PC-3 (cell line): ENCODE data around the gene B4GALNT1. TPM values are rescaled to one million over a fixed set of nuclear protein-coding genes. Genes with fewer than 3 reads are reported as not detected.
A peak's percentile ranks its signal among the peaks of the same experiment; 100 is the strongest.

Source experiments
- ATAC-seq: fragments of 200-7000 bp; cut with Tn5 transposase; 2 replicates; pipeline ENCODE4 v1.9.1; 2020; ENCODE audit warnings: mild to moderate bottlenecking, moderate library complexity
- BruUV-seq: library from RNA; stranded (reverse); fragments of 400-500 nt; replicated peaks from 2 replicates; lab custom pipeline; 2021; lab: Mats Ljungman, UMichigan
- CTCF ChIA-PET: fragments of 300-600 bp; sonication (Branson Sonifier 250); formaldehyde crosslinking; loops from one replicate; lab custom pipeline; 2022; ENCODE audit warnings: antibody characterized with exemption; lab: Charles Lee
- POLR2A ChIA-PET: fragments of 300-600 bp; sonication (Branson Sonifier 250); formaldehyde crosslinking; loops from one replicate; lab custom pipeline; 2022; ENCODE audit warnings: antibody characterized with exemption; ENCODE audit not compliant: unreplicated experiment; lab: Charles Lee
- DNase-seq: peaks from one replicate; pipeline ENCODE4 v3.0.0-alpha.2; 2015
- H2AFZ ChIP-seq: fragments of 300-600 bp; sonication (generic); 2 replicates; pipeline ENCODE4 v1.6.0; 2016; ENCODE audit warnings: antibody characterized with exemption, low read length
- H3F3A ChIP-seq: fragments of 300-600 bp; sonication (generic); one replicate; pipeline ENCODE4 v1.6.0; 2017; ENCODE audit warnings: antibody characterized with exemption, low read length, control low read depth, mild to moderate bottlenecking; ENCODE audit not compliant: unreplicated experiment
- H3K27ac ChIP-seq: fragments of 300-600 bp; sonication (generic); 2 replicates; pipeline ENCODE4 v1.5.1; 2016; ENCODE audit warnings: mild to moderate bottlenecking, low read length
- H3K27me3 ChIP-seq: fragments of 300-600 bp; sonication (generic); 2 replicates; pipeline ENCODE4 v1.6.1; 2016; ENCODE audit warnings: low read length, mixed read lengths
- H3K36me3 ChIP-seq: fragments of 300-600 bp; sonication (generic); 2 replicates; pipeline ENCODE4 v1.6.1; 2016; ENCODE audit warnings: low read depth, mixed run types, low read length, mixed read lengths
- H3K4me1 ChIP-seq: fragments of 300-600 bp; sonication (generic); 2 replicates; pipeline ENCODE4 v1.5.1; 2016; ENCODE audit warnings: low read length; ENCODE audit not compliant: insufficient read depth
- H3K4me2 ChIP-seq: fragments of 300-600 bp; sonication (generic); 2 replicates; pipeline ENCODE4 v1.6.0; 2016; ENCODE audit warnings: low read length
- H3K4me3 ChIP-seq: fragments of 300-600 bp; sonication (generic); 2 replicates; pipeline ENCODE4 v1.5.1; 2016; ENCODE audit warnings: mild to moderate bottlenecking, low read length, mixed read lengths
- H3K79me2 ChIP-seq: fragments of 300-600 bp; sonication (generic); 2 replicates; pipeline ENCODE4 v1.6.1; 2017; ENCODE audit warnings: low read length, mixed read lengths
- H3K9ac ChIP-seq: fragments of 300-600 bp; sonication (generic); 2 replicates; pipeline ENCODE4 v1.6.0; 2016; ENCODE audit warnings: mild to moderate bottlenecking, low read length
- H3K9me2 ChIP-seq: fragments of 300-600 bp; sonication (generic); replicated peaks from 2 replicates; pipeline ENCODE4 v1.6.1; 2016; ENCODE audit warnings: mixed run types, low read length, mixed read lengths
- H3K9me3 ChIP-seq: fragments of 300-600 bp; sonication (generic); 2 replicates; pipeline ENCODE4 v1.6.1; 2016; ENCODE audit warnings: low read length, mixed read lengths
- H4K20me1 ChIP-seq: fragments of 300-600 bp; sonication (generic); 2 replicates; pipeline ENCODE4 v1.6.1; 2016; ENCODE audit warnings: low read length, mixed read lengths
- EZH2 ChIP-seq: fragments of 300-600 bp; sonication (generic); IDR thresholded peaks from one replicate; pipeline ENCODE4 v1.6.1; 2017; ENCODE audit warnings: antibody characterized with exemption, mild to moderate bottlenecking, low read length; ENCODE audit not compliant: unreplicated experiment
- EZH2phosphoT487 ChIP-seq: fragments of 300-600 bp; sonication (generic); IDR thresholded peaks from 2 replicates; pipeline ENCODE4 v1.6.1; 2018; ENCODE audit warnings: mild to moderate bottlenecking, antibody characterized with exemption, low read length, borderline replicate concordance
- intact Hi-C: fragments of 100-400 bp; cut with micrococcal nuclease; formaldehyde crosslinking; loops from 2 replicates; pipeline ENCODE4 v1.9.0; 2023
- total RNA-seq: library from RNA; depleted of rRNA; stranded (reverse); fragments of >200 nt; gene quantifications from 2 replicates; pipeline ENCODE4 v1.2.3, GENCODE V29; 2014
- TF ChIP-seq, protein P1 (sequence below): fragments of 300-600 bp; sonication (generic); conservative IDR thresholded peaks from 2 replicates; pipeline ENCODE4 v1.5.1; 2017; ENCODE audit warnings: antibody characterized with exemption, low read depth, mild to moderate bottlenecking, low read length

B4GALNT1 gene
- total RNA-seq, 1 experiment from 2014 or later, result 39.0 TPM

GRCh38 chr12:57603324-57603723 lies 29.7 kb downstream of the B4GALNT1 start:
- Histone ChIP-seq H3K9me3 (no peaks in the 10 kb centered on the region), H3K9me2 (no peaks in the 10 kb centered on the region), H3K27me3 (no peaks in the 10 kb centered on the region), H3K36me3 (peaks cover 19% of the 10 kb centered on the region), H3K79me2 (no peaks in the 10 kb centered on the region), H3K4me1 (peaks cover 16% of the 10 kb centered on the region), H3F3A (no peaks in the 10 kb centered on the region), H3K27ac (no peak overlapping the region), H3K4me3 (no peak overlapping the region), H2AFZ (no peak overlapping the region), H4K20me1 (no peaks in the 10 kb centered on the region), H3K9ac (no peak overlapping the region), H3K4me2 (0 out of 2 replicates have a peak overlapping the region, but pooled peaks have one; percentile 81)
- BruUV-seq, result no TSS peak
- intact Hi-C loops, result no loop called here
- POLR2A ChIA-PET, result interaction anchor here (0.6 kb wide), 1 partner anchor 21 kb away, joined by 3 read pairs; no protein-coding TSS in a partner anchor
- ATAC-seq, result no peak
- CTCF ChIA-PET, result interaction anchor here (0.6 kb wide), 1 partner anchor 11 kb away, joined by 5 read pairs; no protein-coding TSS in a partner anchor
- TF ChIP-seq EZH2, result no peak
- TF ChIP-seq, protein P1, sequence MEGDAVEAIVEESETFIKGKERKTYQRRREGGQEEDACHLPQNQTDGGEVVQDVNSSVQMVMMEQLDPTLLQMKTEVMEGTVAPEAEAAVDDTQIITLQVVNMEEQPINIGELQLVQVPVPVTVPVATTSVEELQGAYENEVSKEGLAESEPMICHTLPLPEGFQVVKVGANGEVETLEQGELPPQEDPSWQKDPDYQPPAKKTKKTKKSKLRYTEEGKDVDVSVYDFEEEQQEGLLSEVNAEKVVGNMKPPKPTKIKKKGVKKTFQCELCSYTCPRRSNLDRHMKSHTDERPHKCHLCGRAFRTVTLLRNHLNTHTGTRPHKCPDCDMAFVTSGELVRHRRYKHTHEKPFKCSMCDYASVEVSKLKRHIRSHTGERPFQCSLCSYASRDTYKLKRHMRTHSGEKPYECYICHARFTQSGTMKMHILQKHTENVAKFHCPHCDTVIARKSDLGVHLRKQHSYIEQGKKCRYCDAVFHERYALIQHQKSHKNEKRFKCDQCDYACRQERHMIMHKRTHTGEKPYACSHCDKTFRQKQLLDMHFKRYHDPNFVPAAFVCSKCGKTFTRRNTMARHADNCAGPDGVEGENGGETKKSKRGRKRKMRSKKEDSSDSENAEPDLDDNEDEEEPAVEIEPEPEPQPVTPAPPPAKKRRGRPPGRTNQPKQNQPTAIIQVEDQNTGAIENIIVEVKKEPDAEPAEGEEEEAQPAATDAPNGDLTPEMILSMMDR, result no peak
- no peak for TF ChIP-seq EZH2phosphoT487
- DNase-seq, result no peak

DNA sequence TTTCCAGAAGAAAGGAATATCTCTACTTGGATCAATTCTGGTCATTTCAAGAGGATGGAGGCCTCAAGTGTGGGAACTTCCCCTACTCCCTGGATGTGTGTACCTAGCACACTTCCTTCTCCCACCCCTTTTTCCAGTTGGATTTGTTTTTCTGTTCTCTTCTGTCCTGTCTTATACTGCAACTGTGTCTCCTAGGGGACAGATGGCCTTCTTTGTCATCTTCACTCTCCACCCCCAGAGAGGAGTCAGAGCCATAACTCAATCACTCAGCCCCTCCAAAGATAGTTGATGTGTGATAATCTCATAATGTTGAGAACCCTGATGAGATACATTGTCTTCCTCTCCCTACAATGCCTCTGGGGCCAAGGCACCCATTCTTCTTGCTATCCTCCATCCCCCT lies 30.5 kb downstream of the B4GALNT1 start:
- Histone ChIP-seq H3K9ac (no peak overlapping the region), H3K79me2 (no peaks in the 10 kb centered on the region), H3K36me3 (peaks cover 23% of the 10 kb centered on the region), H3K9me3 (no peaks in the 10 kb centered on the region), H3K27ac (no peak overlapping the region), H3K9me2 (no peaks in the 10 kb centered on the region), H3K4me3 (no peak overlapping the region), H4K20me1 (no peaks in the 10 kb centered on the region), H3K27me3 (no peaks in the 10 kb centered on the region), H3K4me1 (peaks cover 16% of the 10 kb centered on the region), H3K4me2 (no peak overlapping the region), H2AFZ (no peak overlapping the region), H3F3A (no peaks in the 10 kb centered on the region)
- ChIA-PET POLR2A (no interaction called here), CTCF (no interaction called here)
- intact Hi-C loops, result no loop called here
- DNase-seq, result no peak
- TF ChIP-seq, protein P1, result no peak
- TF ChIP-seq EZH2phosphoT487, result no peak
- TF ChIP-seq EZH2, result no peak
- no peak for ATAC-seq
- BruUV-seq, result no TSS peak

DNA sequence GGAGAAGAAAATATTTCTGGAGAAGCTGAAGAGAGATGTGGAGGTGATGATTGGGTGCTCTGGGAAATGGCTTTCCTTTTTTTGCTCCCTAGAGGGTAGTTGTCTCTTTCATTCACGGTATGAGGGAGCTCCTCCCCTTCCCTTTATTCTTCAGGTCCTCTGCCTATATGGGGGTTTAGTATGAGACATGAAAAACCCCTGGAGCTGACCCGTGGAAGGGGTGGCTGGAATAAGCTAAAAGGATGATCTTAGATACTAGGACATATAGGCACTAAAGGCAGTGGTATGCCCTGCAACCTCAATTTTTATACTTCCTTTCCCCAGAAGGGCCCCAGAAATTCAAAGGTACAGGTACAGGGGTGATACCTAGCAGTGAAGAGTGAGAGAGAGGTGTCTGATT lies 32.6 kb downstream of the B4GALNT1 start:
- Histone ChIP-seq H4K20me1 (no peaks in the 10 kb centered on the region), H3K79me2 (no peaks in the 10 kb centered on the region), H3K27me3 (no peaks in the 10 kb centered on the region), H3F3A (no peaks in the 10 kb centered on the region), H3K4me3 (no peak overlapping the region), H3K9me3 (no peaks in the 10 kb centered on the region), H3K36me3 (peaks cover 36% of the 10 kb centered on the region), H3K4me2 (no peak overlapping the region), H3K4me1 (peaks cover 16% of the 10 kb centered on the region), H3K9me2 (no peaks in the 10 kb centered on the region), H2AFZ (no peak overlapping the region), H3K9ac (no peak overlapping the region), H3K27ac (no peak overlapping the region)
- TF ChIP-seq EZH2 (no peak), EZH2phosphoT487 (no peak)
- TF ChIP-seq, protein P1, result no peak
- intact Hi-C loops, result no loop called here
- no peak for ATAC-seq
- POLR2A ChIA-PET, result no interaction called here
- DNase-seq, result no peak
- BruUV-seq, result no TSS peak
- CTCF ChIA-PET, result no interaction called here
